RWPE1 (cell line): ENCODE results near the gene LMO7.
A peak's percentile ranks its signal among the peaks of the same experiment; 100 is the strongest.

Experiments
- CTCF ChIA-PET: fragments of 350-600 bp; sonication (Branson Sonifier 250); formaldehyde crosslinking; extraction: SDS; loops from one replicate; lab custom pipeline; 2021; lab: Yijun Ruan, JAX
- POLR2A ChIA-PET: fragments of 400-600 bp; formaldehyde crosslinking; extraction: SDS; loops from one replicate; lab custom pipeline; 2020; ENCODE audit warnings: antibody characterized with exemption; ENCODE audit not compliant: low non-redundant PET; lab: Yijun Ruan, JAX
- DNase-seq: peaks from one replicate; pipeline ENCODE4 v3.0.0; 2012; ENCODE audit warnings: low spot score
- H3K27ac ChIP-seq: fragments of 450-650 bp; 2 replicates; pipeline ENCODE4 v1.5.1; 2017
- CTCF ChIP-seq: fragments of 450-650 bp; conservative IDR thresholded peaks from 2 replicates; pipeline ENCODE4 v1.5.1; 2017; ENCODE audit warnings: low read depth, mild to moderate bottlenecking

The LMO7 gene

GRCh38 chr13:75760131-75761021 is 124.2 kb downstream of the LMO7 start:
- ChIA-PET CTCF (interaction anchor here (0.5 to 2.1 kb wide), 8 partner anchors 11 to 292 kb away, joined by 3 to 10 read pairs (median 3); no protein-coding TSS in a partner anchor), POLR2A (interaction anchor here (1.0 kb wide), 1 partner anchor 10 kb away, joined by 3 read pairs; no protein-coding TSS in a partner anchor)
- peak; percentile 68 for DNase-seq
- H3K27ac ChIP-seq = no peak overlapping the region
- no peak for TF ChIP-seq CTCF

GRCh38 chr13:75761369-75761768 is 125.2 kb downstream of the LMO7 start:
- DNase-seq = peak; percentile 17
- no peak overlapping the region for H3K27ac ChIP-seq
- CTCF ChIA-PET = interaction anchor here (0.6 to 2.1 kb wide), 4 partner anchors 38 to 245 kb away, joined by 3 to 10 read pairs (median 4); no protein-coding TSS in a partner anchor
- TF ChIP-seq CTCF = no peak
- POLR2A ChIA-PET = no interaction called here

- H3K27ac ChIP-seq = no peak overlapping the region
- ChIA-PET CTCF (interaction anchor here (0.6 to 0.7 kb wide), 2 partner anchors 38 to 162 kb away, joined by 3 read pairs; no protein-coding TSS in a partner anchor), POLR2A (no interaction called here)
- DNase-seq = peak; percentile 40
- no peak for TF ChIP-seq CTCF
Measured at GRCh38 chr13:75762076-75762937, 126.2 kb downstream of the LMO7 start.

GRCh38 chr13:75762955-75763354 is 126.8 kb downstream of the LMO7 start:
- ChIA-PET CTCF (no interaction called here), POLR2A (no interaction called here)
- no peak overlapping the region for H3K27ac ChIP-seq
- DNase-seq = no peak
- no peak for TF ChIP-seq CTCF

- ChIA-PET POLR2A (no interaction called here), CTCF (no interaction called here)
- H3K27ac ChIP-seq = no peak overlapping the region
- no peak for TF ChIP-seq CTCF
- DNase-seq = no peak
Measured at GRCh38 chr13:75763512-75763911, 127.4 kb downstream of the LMO7 start.

- no peak for DNase-seq
- TF ChIP-seq CTCF = no peak
- CTCF ChIA-PET = no interaction called here
- POLR2A ChIA-PET = no interaction called here
- H3K27ac ChIP-seq = no peak overlapping the region
Measured at GRCh38 chr13:75764251-75764925, 128.3 kb downstream of the LMO7 start.
